Caco-2 (cell line): ENCODE results near the gene ENAH. TPM values are rescaled to one million over a fixed set of nuclear protein-coding genes. Genes with fewer than 3 reads are reported as not detected.
"Not testable (repeated sequence)": the region's sequence is repeated elsewhere in the genome, so short reads cannot be mapped to it uniquely, and the experiment has no call there.

Source experiments
- BruUV-seq: library from RNA; stranded (reverse); fragments of 400-500 nt; replicated peaks from 2 replicates; lab custom pipeline; 2021; lab: Mats Ljungman, UMichigan
- CTCF ChIA-PET: fragments of 300-600 bp; sonication (Branson Sonifier 250); formaldehyde crosslinking; loops from one replicate; lab custom pipeline; 2022; ENCODE audit warnings: antibody characterized with exemption; lab: Charles Lee
- POLR2A ChIA-PET: fragments of 300-600 bp; sonication (Branson Sonifier 250); formaldehyde crosslinking; loops from one replicate; lab custom pipeline; 2022; ENCODE audit warnings: antibody characterized with exemption; lab: Charles Lee
- DNase-seq, 2 experiments: peaks; one replicate each; pipeline versions ENCODE4 v3.0.0 to v3.0.0-alpha.2; 2020 to 2022
- H3K27me3 ChIP-seq: replicated peaks from 2 replicates; pipeline ENCODE4 v1.6.0; 2011; ENCODE audit warnings: low read length; ENCODE audit not compliant: control insufficient read depth, insufficient read depth
- H3K36me3 ChIP-seq: 2 replicates; pipeline ENCODE4 v1.5.1; 2011; ENCODE audit warnings: low read length; ENCODE audit not compliant: control insufficient read depth, insufficient read depth
- H3K4me1 ChIP-seq: fragments of 250-450 bp; sonication (Bioruptor Pico); 2 replicates; pipeline ENCODE4 v1.5.1; 2020; ENCODE audit warnings: mild to moderate bottlenecking
- H3K4me3 ChIP-seq: 2 replicates; pipeline ENCODE4 v1.5.1; 2011; ENCODE audit warnings: low read depth, mild to moderate bottlenecking, control low read depth, low read length
- H3K9me3 ChIP-seq: fragments of 250-450 bp; sonication (Bioruptor Pico); 2 replicates; pipeline ENCODE4 v1.5.1; 2020; ENCODE audit warnings: mild to moderate bottlenecking, moderate library complexity
- H3K27ac Mint-ChIP-seq: one replicate; pipeline ENCODE4 v1.8.0; 2022; ENCODE audit warnings: mixed read lengths; ENCODE audit not compliant: unreplicated experiment
- H3K27me3 Mint-ChIP-seq: one replicate; pipeline ENCODE4 v1.8.0; 2022; ENCODE audit warnings: mixed read lengths; ENCODE audit not compliant: insufficient read depth, unreplicated experiment
- H3K36me3 Mint-ChIP-seq: one replicate; pipeline ENCODE4 v1.8.0; 2022; ENCODE audit warnings: mild to moderate bottlenecking, mixed read lengths; ENCODE audit not compliant: insufficient read depth, unreplicated experiment
- H3K4me1 Mint-ChIP-seq: one replicate; pipeline ENCODE4 v1.8.0; 2022; ENCODE audit warnings: low read depth, mixed read lengths; ENCODE audit not compliant: unreplicated experiment
- H3K4me3 Mint-ChIP-seq: one replicate; pipeline ENCODE4 v1.8.0; 2022; ENCODE audit warnings: mild to moderate bottlenecking, moderate library complexity, mixed read lengths; ENCODE audit not compliant: unreplicated experiment
- H3K9me3 Mint-ChIP-seq: one replicate; pipeline ENCODE4 v1.8.0; 2022; ENCODE audit warnings: mixed read lengths; ENCODE audit not compliant: unreplicated experiment
- intact Hi-C: fragments of 100-400 bp; cut with micrococcal nuclease; formaldehyde crosslinking; loops from one replicate; pipeline ENCODE4 v1.10.0; 2022; ENCODE audit not compliant: unreplicated experiment
- total RNA-seq: library from RNA; stranded (reverse); gene quantifications from 2 replicates; pipeline ENCODE4 v1.2.3, GENCODE V29; 2022
- TF ChIP-seq, protein P1 (sequence below), 2 experiments: fragments of 200-600 bp in 1 of 2; IDR thresholded peaks; 1 replicate in 1 of 2; 2 replicates in 1 of 2; pipeline versions ENCODE4 v1.5.1 to v1.8.0; 2011 to 2022; ENCODE audit warnings: antibody characterized with exemption in 1 of 2, control low read depth in 1 of 2, inconsistent platforms in 1 of 2, low read depth in 1 of 2, low read length in 1 of 2, mild to moderate bottlenecking in 1 of 2, moderate library complexity in 1 of 2; ENCODE audit not compliant: insufficient read depth in 1 of 2, severe bottlenecking in 1 of 2, unreplicated experiment in 1 of 2

Gene ENAH
- total RNA-seq, 1 experiment from 2014 or later: 78.0 TPM

DNA sequence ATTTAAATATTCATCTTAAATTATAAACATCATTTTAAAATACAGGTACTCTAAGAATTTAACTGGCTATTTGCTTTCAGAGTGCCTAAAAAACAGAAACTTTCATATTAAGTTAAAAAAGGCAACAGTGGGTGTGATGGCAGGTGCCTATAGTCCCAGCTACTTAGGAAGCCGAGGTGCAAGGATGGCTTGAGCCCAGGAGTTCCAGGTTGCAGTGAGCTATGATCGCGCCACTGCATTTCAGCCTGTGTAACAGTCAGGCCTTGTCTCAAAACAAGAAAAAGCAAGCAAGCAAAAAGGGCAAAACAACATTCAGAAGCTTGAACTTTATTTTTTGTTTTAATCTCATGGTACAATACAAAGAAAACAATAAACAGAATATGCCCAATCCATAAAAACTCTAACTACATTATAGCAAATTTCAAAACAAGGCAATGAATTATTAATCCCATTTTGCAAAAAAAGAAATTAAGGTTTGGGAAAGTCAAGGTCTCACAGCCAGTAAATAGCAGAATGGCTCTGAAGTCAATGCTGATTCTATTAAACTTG is 15.2 kb downstream of the ENAH start:
- peaks cover 12% of the 10 kb centered on the region for H3K4me1 ChIP-seq
- H3K27me3 ChIP-seq: no peaks in the 10 kb centered on the region
- no peak overlapping the region for H3K4me3 ChIP-seq
- TF ChIP-seq, protein P1, sequence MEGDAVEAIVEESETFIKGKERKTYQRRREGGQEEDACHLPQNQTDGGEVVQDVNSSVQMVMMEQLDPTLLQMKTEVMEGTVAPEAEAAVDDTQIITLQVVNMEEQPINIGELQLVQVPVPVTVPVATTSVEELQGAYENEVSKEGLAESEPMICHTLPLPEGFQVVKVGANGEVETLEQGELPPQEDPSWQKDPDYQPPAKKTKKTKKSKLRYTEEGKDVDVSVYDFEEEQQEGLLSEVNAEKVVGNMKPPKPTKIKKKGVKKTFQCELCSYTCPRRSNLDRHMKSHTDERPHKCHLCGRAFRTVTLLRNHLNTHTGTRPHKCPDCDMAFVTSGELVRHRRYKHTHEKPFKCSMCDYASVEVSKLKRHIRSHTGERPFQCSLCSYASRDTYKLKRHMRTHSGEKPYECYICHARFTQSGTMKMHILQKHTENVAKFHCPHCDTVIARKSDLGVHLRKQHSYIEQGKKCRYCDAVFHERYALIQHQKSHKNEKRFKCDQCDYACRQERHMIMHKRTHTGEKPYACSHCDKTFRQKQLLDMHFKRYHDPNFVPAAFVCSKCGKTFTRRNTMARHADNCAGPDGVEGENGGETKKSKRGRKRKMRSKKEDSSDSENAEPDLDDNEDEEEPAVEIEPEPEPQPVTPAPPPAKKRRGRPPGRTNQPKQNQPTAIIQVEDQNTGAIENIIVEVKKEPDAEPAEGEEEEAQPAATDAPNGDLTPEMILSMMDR (IDR thresholded peaks at IDR 0.05; ENCODE audit: insufficient read depth in 1 of 2, low read depth in 1 of 2, low read length in 1 of 2, severe bottlenecking in 1 of 2, unreplicated experiment in 1 of 2): no peak
- Mint-ChIP-seq H3K4me3 (no peak overlapping the region), H3K27me3 (no peaks in the 10 kb centered on the region), H3K9me3 (no peaks in the 10 kb centered on the region), H3K4me1 (peaks cover 14% of the 10 kb centered on the region), H3K36me3 (peaks cover 12% of the 10 kb centered on the region), H3K27ac (no peak overlapping the region)
- H3K9me3 ChIP-seq: no peaks in the 10 kb centered on the region
- intact Hi-C loops: no loop called here
- ChIA-PET POLR2A (no interaction called here), CTCF (interaction anchor here (1.1 kb wide), 1 partner anchor 11 kb away, joined by 3 read pairs; no protein-coding TSS in a partner anchor)
- H3K36me3 ChIP-seq: no peaks in the 10 kb centered on the region
- DNase-seq: no peak
- BruUV-seq: no TSS peak

DNA sequence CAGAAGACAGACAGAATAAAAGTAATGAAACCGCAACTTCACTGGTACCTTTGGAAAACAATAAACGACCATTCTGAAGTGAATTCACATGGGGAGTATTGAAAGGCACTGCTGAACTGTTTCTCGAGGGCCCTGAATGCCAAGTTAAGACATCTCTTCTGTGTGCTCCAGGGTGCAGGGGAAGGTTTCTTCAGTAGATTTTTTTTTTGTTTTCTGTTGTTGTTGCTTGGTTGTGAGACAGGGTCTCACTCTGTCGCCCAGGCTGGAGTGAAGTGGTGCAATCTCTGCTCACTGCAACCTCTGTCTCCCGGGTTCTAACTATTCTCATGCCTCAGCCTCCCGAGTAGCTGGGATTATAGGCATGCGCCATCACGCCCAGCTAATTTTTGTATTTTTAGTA is 15.9 kb downstream of the ENAH start:
- H3K27me3 Mint-ChIP-seq, H3K36me3 ChIP-seq, DNase-seq, H3K4me3 Mint-ChIP-seq, H3K27me3 ChIP-seq, intact Hi-C loops, H3K9me3 ChIP-seq, H3K27ac Mint-ChIP-seq, BruUV-seq, H3K4me3 ChIP-seq, H3K9me3 Mint-ChIP-seq, CTCF ChIA-PET, POLR2A ChIA-PET: not testable (repeated sequence)
- Mint-ChIP-seq H3K36me3 (peaks cover 12% of the 10 kb centered on the region), H3K4me1 (peaks cover 14% of the 10 kb centered on the region)
- peaks cover 13% of the 10 kb centered on the region for H3K4me1 ChIP-seq

DNA sequence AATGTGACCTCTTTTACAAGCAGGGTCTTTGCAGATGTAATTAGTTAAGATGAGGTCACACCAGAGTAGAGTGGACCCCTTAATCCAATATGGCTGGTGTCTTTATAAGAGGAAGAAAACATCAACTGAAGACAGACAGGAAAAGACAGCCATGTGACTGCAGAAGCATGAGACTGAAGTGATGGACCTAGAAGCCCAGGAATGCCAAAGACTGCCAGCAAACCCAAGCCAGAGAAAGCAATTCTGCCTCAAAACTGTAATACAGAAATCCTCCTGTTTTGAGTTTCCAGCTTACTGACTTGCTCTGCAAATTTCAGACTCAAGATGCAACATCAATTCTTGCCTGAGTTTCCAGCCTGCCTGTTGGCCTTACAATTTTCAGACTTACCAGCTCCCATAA is 17.3 kb downstream of the ENAH start:
- Mint-ChIP-seq H3K4me3 (no peak overlapping the region), H3K9me3 (no peaks in the 10 kb centered on the region), H3K27me3 (no peaks in the 10 kb centered on the region), H3K36me3 (peaks cover 17% of the 10 kb centered on the region), H3K27ac (no peak overlapping the region), H3K4me1 (peaks cover 14% of the 10 kb centered on the region)
- no peaks in the 10 kb centered on the region for H3K9me3 ChIP-seq
- BruUV-seq: no TSS peak
- TF ChIP-seq, protein P1 (IDR thresholded peaks at IDR 0.05; ENCODE audit: insufficient read depth in 1 of 2, low read depth in 1 of 2, low read length in 1 of 2, severe bottlenecking in 1 of 2, unreplicated experiment in 1 of 2): no peak
- H3K36me3 ChIP-seq: no peaks in the 10 kb centered on the region
- peaks cover 17% of the 10 kb centered on the region for H3K4me1 ChIP-seq
- DNase-seq: no peak
- ChIA-PET POLR2A (no interaction called here), CTCF (no interaction called here)
- H3K4me3 ChIP-seq: no peak overlapping the region
- intact Hi-C loops: no loop called here
- H3K27me3 ChIP-seq: no peaks in the 10 kb centered on the region

DNA sequence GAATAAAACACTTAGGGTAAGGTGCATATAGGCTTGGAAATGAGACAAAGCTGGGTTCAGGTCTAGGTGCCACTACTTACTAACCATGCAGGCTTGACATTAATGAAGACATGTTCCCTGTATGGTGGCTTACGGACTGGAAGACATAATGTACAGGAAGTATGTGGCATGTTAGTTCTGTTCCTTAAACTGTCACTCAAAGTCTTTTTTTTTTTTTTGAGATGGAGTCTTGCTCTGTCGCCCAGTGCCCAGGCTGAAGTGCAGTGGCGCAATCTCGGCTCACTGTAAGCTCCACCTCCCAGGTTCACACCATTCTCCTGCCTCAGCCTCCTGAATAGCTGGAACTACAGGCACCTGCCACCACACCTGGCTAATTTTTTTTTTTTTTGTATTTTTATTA is 20.1 kb downstream of the ENAH start:
- H3K4me1 Mint-ChIP-seq, H3K9me3 ChIP-seq: not testable (repeated sequence)

More for the DNA sequence above, 20.1 kb downstream of the ENAH start:
- H3K36me3 ChIP-seq, H3K27me3 Mint-ChIP-seq, BruUV-seq, H3K9me3 Mint-ChIP-seq, H3K27ac Mint-ChIP-seq, intact Hi-C loops, POLR2A ChIA-PET, H3K4me3 ChIP-seq, H3K27me3 ChIP-seq, H3K4me3 Mint-ChIP-seq, DNase-seq, CTCF ChIA-PET: not testable (repeated sequence)
- peaks cover 11% of the 10 kb centered on the region for H3K36me3 Mint-ChIP-seq
- peaks cover 11% of the 10 kb centered on the region for H3K4me1 ChIP-seq
